ENCODE measurements around the gene GPC3. TPM values are rescaled to one million over a fixed set of nuclear protein-coding genes. Genes with fewer than 3 reads are reported as not detected.

GPC3 gene
- total RNA-seq, 1 experiment from 2014 or later = 0.98 TPM

DNA sequence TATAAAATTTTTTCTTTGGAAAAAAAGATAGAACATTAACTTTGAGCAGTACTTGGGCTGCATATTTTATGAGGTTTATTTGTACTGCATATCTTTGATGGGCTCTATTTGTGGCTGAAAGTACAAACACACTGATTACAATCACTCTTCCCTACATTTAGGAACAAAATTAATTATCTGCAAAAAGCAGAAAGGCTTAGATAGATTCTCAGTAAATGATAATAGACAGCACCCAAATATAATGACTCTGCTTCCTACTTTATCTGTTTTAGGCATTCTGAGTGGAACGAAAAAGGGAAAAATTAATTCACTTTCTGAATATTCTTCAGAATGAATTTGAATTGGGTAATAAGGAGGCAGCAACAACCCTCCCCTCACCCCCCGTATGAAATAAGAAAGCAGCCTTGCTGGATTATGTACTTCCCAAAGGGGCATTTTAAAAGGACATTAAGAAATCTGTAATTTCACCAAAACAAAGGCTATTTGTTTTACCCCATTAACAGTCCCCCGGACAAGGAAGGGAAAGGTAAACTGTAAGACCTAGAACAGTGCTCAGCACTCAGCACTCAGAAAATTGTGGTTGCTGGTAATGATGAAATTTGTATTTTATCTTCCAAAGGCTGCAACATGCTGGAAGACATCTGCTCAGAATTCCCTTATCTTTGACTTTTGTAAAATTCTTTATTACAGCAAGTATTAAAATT, 242.6 kb downstream of the GPC3 start:
- no peaks in the 10 kb centered on the region for H3K79me2 ChIP-seq (ENCODE audit: insufficient read depth, low read length)
- no peak overlapping the region for H3K4me3 ChIP-seq (replicated peaks in 1 of 2; ENCODE audit: low read depth in 1 of 2, low read length in 2 of 2)
- no peak overlapping the region for H2AFZ ChIP-seq (ENCODE audit: low read depth, low read length, poor library complexity, severe bottlenecking)
- no peaks in the 10 kb centered on the region for H3K36me3 ChIP-seq (ENCODE audit: control insufficient read depth in 1 of 2, insufficient read depth in 2 of 2, low read length in 2 of 2)
- H3K27me3 ChIP-seq (ENCODE audit: insufficient read depth, low read length) = no peaks in the 10 kb centered on the region
- H3K9me3 ChIP-seq (ENCODE audit: control insufficient read depth in 1 of 2, insufficient read depth in 1 of 2, low read depth in 1 of 2, low read length in 2 of 2) = no peaks in the 10 kb centered on the region
- DNase-seq (ENCODE audit: low read depth, low spot score) (no peak), ATAC-seq (no peak)
- RAD21 ChIA-PET (ENCODE audit: low non-redundant PET in 1 of 2, low total read pairs in 2 of 2, uncharacterized antibody in 2 of 2, unreplicated experiment in 2 of 2) = no interaction called here
- no peak overlapping the region for H3K4me2 ChIP-seq (ENCODE audit: low read length)
- intact Hi-C loops (cut with micrococcal nuclease) = no loop called here
- no TSS peak for BruUV-seq (replicated peaks)
- H4K20me1 ChIP-seq (ENCODE audit: insufficient read depth) = no peaks in the 10 kb centered on the region
- H3K27ac ChIP-seq (ENCODE audit: low read depth, low read length) = no peak overlapping the region
- POLR2A ChIA-PET = no interaction called here
- CTCF ChIA-PET = no interaction called here
- TF ChIP-seq FOSL1 (IDR thresholded peaks at IDR 0.05; ENCODE audit: low read depth) (no peak), ZNF274 (IDR thresholded peaks at IDR 0.05; ENCODE audit: low read depth, low read length) (no peak), EZH2phosphoT487 (IDR thresholded peaks at IDR 0.05; ENCODE audit: borderline replicate concordance) (no peak), CEBPB (IDR thresholded peaks at IDR 0.05; ENCODE audit: low read depth) (no peak), POLR2AphosphoS5 (IDR thresholded peaks at IDR 0.05; ENCODE audit: low read depth, low read length) (no peak), SIN3A (IDR thresholded peaks at IDR 0.05; ENCODE audit: low read depth) (no peak), RAD21 (IDR thresholded peaks at IDR 0.05; ENCODE audit: low read depth) (no peak), POLR2A (IDR thresholded peaks at IDR 0.05; ENCODE audit: borderline replicate concordance, extremely low read depth, insufficient read depth, insufficient read length) (no peak), SP1 (IDR thresholded peaks at IDR 0.05; ENCODE audit: low read depth) (no peak), ZFX (IDR thresholded peaks at IDR 0.05) (no peak), TCF7L2 (IDR thresholded peaks at IDR 0.05; ENCODE audit: borderline replicate concordance, extremely low read depth, insufficient read depth, insufficient read length) (no peak), EGR1 (IDR thresholded peaks at IDR 0.05; ENCODE audit: low read depth) (no peak)
- TF ChIP-seq, protein P1, sequence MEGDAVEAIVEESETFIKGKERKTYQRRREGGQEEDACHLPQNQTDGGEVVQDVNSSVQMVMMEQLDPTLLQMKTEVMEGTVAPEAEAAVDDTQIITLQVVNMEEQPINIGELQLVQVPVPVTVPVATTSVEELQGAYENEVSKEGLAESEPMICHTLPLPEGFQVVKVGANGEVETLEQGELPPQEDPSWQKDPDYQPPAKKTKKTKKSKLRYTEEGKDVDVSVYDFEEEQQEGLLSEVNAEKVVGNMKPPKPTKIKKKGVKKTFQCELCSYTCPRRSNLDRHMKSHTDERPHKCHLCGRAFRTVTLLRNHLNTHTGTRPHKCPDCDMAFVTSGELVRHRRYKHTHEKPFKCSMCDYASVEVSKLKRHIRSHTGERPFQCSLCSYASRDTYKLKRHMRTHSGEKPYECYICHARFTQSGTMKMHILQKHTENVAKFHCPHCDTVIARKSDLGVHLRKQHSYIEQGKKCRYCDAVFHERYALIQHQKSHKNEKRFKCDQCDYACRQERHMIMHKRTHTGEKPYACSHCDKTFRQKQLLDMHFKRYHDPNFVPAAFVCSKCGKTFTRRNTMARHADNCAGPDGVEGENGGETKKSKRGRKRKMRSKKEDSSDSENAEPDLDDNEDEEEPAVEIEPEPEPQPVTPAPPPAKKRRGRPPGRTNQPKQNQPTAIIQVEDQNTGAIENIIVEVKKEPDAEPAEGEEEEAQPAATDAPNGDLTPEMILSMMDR (IDR thresholded peaks at IDR 0.05 in 2 of 3, conservative IDR thresholded peaks at IDR 0.05 in 1 of 3; ENCODE audit: borderline replicate concordance in 1 of 3, insufficient read depth in 1 of 3, low read depth in 2 of 3, low read length in 2 of 3) = no peak
- TF ChIP-seq, protein P2, sequence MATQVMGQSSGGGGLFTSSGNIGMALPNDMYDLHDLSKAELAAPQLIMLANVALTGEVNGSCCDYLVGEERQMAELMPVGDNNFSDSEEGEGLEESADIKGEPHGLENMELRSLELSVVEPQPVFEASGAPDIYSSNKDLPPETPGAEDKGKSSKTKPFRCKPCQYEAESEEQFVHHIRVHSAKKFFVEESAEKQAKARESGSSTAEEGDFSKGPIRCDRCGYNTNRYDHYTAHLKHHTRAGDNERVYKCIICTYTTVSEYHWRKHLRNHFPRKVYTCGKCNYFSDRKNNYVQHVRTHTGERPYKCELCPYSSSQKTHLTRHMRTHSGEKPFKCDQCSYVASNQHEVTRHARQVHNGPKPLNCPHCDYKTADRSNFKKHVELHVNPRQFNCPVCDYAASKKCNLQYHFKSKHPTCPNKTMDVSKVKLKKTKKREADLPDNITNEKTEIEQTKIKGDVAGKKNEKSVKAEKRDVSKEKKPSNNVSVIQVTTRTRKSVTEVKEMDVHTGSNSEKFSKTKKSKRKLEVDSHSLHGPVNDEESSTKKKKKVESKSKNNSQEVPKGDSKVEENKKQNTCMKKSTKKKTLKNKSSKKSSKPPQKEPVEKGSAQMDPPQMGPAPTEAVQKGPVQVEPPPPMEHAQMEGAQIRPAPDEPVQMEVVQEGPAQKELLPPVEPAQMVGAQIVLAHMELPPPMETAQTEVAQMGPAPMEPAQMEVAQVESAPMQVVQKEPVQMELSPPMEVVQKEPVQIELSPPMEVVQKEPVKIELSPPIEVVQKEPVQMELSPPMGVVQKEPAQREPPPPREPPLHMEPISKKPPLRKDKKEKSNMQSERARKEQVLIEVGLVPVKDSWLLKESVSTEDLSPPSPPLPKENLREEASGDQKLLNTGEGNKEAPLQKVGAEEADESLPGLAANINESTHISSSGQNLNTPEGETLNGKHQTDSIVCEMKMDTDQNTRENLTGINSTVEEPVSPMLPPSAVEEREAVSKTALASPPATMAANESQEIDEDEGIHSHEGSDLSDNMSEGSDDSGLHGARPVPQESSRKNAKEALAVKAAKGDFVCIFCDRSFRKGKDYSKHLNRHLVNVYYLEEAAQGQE (IDR thresholded peaks at IDR 0.05; ENCODE audit: low read depth) = no peak
- TF ChIP-seq, protein P3, sequence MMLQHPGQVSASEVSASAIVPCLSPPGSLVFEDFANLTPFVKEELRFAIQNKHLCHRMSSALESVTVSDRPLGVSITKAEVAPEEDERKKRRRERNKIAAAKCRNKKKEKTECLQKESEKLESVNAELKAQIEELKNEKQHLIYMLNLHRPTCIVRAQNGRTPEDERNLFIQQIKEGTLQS (IDR thresholded peaks at IDR 0.05) = no peak
- no peaks in the 10 kb centered on the region for H3K9me2 ChIP-seq (ENCODE audit: insufficient read depth)
- H3K4me1 ChIP-seq (ENCODE audit: control insufficient read depth in 1 of 2, insufficient read depth in 2 of 2, low read length in 2 of 2) = no peaks in the 10 kb centered on the region
- H3K9ac ChIP-seq (ENCODE audit: low read length) = no peak overlapping the region
